OCI-LY7 (cell line): Measurements from ENCODE around the gene FBXO9. TPM values are rescaled to one million over a fixed set of nuclear protein-coding genes. Genes with fewer than 3 reads are reported as not detected.

Experiments used
- BruUV-seq: library from RNA; stranded (reverse); fragments of 400-500 nt; replicated peaks from 2 replicates; lab custom pipeline; 2021; lab: Mats Ljungman, UMichigan
- CTCF ChIA-PET: fragments of 300-600 bp; sonication (Branson Sonifier 250); formaldehyde crosslinking; loops from one replicate; lab custom pipeline; 2022; ENCODE audit warnings: antibody characterized with exemption; ENCODE audit not compliant: unreplicated experiment; lab: Charles Lee
- POLR2A ChIA-PET: fragments of 300-600 bp; sonication (Branson Sonifier 250); formaldehyde crosslinking; loops from one replicate; lab custom pipeline; 2022; ENCODE audit warnings: antibody characterized with exemption; lab: Charles Lee
- DNase-seq: peaks from one replicate; pipeline ENCODE4 v3.0.0-alpha.2; 2015; ENCODE audit warnings: low spot score
- H2AFZ ChIP-seq: fragments of 200-600 bp; sonication (generic), shearing (Covaris generic); 2 replicates; pipeline ENCODE4 v1.6.1; 2014; ENCODE audit warnings: mild to moderate bottlenecking, antibody characterized with exemption, low read length, moderate library complexity
- H3K27ac ChIP-seq: fragments of 200-600 bp; sonication (generic); 2 replicates; pipeline ENCODE4 v1.5.1; 2014; ENCODE audit warnings: mixed run types, low read depth, mild to moderate bottlenecking, moderate library complexity, low read length, inconsistent platforms; ENCODE audit not compliant: poor library complexity, severe bottlenecking
- H3K36me3 ChIP-seq: fragments of 200-600 bp; sonication (generic); 2 replicates; pipeline ENCODE4 v1.6.1; 2014; ENCODE audit warnings: mild to moderate bottlenecking, antibody characterized with exemption, low read length, moderate library complexity, mixed read lengths; ENCODE audit not compliant: insufficient read depth
- H3K4me1 ChIP-seq: fragments of 200-600 bp; sonication (generic); 2 replicates; pipeline ENCODE4 v1.5.1; 2014; ENCODE audit warnings: mild to moderate bottlenecking, low read length; ENCODE audit not compliant: insufficient read depth, poor library complexity, severe bottlenecking
- H3K4me2 ChIP-seq: fragments of 200-600 bp; sonication (generic); 2 replicates; pipeline ENCODE4 v1.6.1; 2014; ENCODE audit warnings: mild to moderate bottlenecking, low read length
- H3K4me3 ChIP-seq: fragments of 200-600 bp; sonication (generic); 2 replicates; pipeline ENCODE4 v1.5.1; 2014; ENCODE audit warnings: mild to moderate bottlenecking, low read depth, low read length; ENCODE audit not compliant: poor library complexity, severe bottlenecking
- H3K79me2 ChIP-seq: fragments of 200-600 bp; sonication (generic); 2 replicates; pipeline ENCODE4 v1.6.1; 2016; ENCODE audit warnings: low read depth, mild to moderate bottlenecking, low read length, moderate library complexity, mixed read lengths; ENCODE audit not compliant: insufficient read depth
- H3K9me2 ChIP-seq: fragments of 200-600 bp; sonication (generic); 2 replicates; pipeline ENCODE4 v1.6.1; 2016; ENCODE audit warnings: mild to moderate bottlenecking, low read length, mixed read lengths; ENCODE audit not compliant: insufficient read depth
- H3K9me3 ChIP-seq: fragments of 200-600 bp; sonication (generic); 2 replicates; pipeline ENCODE4 v1.6.1; 2014; ENCODE audit warnings: mild to moderate bottlenecking, mixed run types, low read length, mixed read lengths
- H4K20me1 ChIP-seq: fragments of 200-600 bp; sonication (generic); 2 replicates; pipeline ENCODE4 v1.6.1; 2014; ENCODE audit warnings: mild to moderate bottlenecking, antibody characterized with exemption, low read length, moderate library complexity, mixed read lengths; ENCODE audit not compliant: insufficient read depth
- EZH2phosphoT487 ChIP-seq: fragments of 200-600 bp; sonication (generic); IDR thresholded peaks from 2 replicates; pipeline ENCODE4 v1.6.1; 2018; ENCODE audit warnings: low read depth, borderline replicate concordance, mild to moderate bottlenecking, mixed run types, antibody characterized with exemption, low read length, moderate library complexity, mixed read lengths
- intact Hi-C: fragments of 100-400 bp; cut with micrococcal nuclease; formaldehyde crosslinking; loops from one replicate; pipeline ENCODE4 v1.10.0; 2022; ENCODE audit not compliant: unreplicated experiment
- total RNA-seq, 2 experiments: library from RNA; depleted of rRNA in 1 of 2; stranded (reverse); fragments of >200 nt in 1 of 2; shearing (Covaris generic) in 1 of 2; gene quantifications; 2 replicates each; pipeline ENCODE4 v1.2.3, GENCODE V29; 2014 to 2022
- TF ChIP-seq, protein P1 (sequence below): fragments of 200-600 bp; sonication (generic); conservative IDR thresholded peaks from 2 replicates; pipeline ENCODE4 v1.5.1; 2014; ENCODE audit warnings: mild to moderate bottlenecking, antibody characterized with exemption, low read length, moderate library complexity, mixed read lengths

The FBXO9 gene
- total RNA-seq, 2 experiments from 2014 or later, result 23.5 to 67.7 TPM

GRCh38 chr6:53089948-53090347, 24.7 kb downstream of the FBXO9 start:
- Histone ChIP-seq H3K9me2 (no peaks in the 10 kb centered on the region), H2AFZ (no peak overlapping the region), H3K9me3 (no peaks in the 10 kb centered on the region), H3K4me2 (no peak overlapping the region), H3K27ac (no peak overlapping the region), H3K79me2 (no peaks in the 10 kb centered on the region), H3K4me1 (no peaks in the 10 kb centered on the region), H4K20me1 (no peaks in the 10 kb centered on the region), H3K36me3 (peaks cover 75% of the 10 kb centered on the region), H3K4me3 (no peak overlapping the region)
- CTCF ChIA-PET, result no interaction called here
- no TSS peak for BruUV-seq
- no peak for DNase-seq
- POLR2A ChIA-PET, result no interaction called here
- intact Hi-C loops, result no loop called here
- TF ChIP-seq, protein P1, sequence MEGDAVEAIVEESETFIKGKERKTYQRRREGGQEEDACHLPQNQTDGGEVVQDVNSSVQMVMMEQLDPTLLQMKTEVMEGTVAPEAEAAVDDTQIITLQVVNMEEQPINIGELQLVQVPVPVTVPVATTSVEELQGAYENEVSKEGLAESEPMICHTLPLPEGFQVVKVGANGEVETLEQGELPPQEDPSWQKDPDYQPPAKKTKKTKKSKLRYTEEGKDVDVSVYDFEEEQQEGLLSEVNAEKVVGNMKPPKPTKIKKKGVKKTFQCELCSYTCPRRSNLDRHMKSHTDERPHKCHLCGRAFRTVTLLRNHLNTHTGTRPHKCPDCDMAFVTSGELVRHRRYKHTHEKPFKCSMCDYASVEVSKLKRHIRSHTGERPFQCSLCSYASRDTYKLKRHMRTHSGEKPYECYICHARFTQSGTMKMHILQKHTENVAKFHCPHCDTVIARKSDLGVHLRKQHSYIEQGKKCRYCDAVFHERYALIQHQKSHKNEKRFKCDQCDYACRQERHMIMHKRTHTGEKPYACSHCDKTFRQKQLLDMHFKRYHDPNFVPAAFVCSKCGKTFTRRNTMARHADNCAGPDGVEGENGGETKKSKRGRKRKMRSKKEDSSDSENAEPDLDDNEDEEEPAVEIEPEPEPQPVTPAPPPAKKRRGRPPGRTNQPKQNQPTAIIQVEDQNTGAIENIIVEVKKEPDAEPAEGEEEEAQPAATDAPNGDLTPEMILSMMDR, result no peak
- no peak for TF ChIP-seq EZH2phosphoT487

- no peak overlapping the region for H2AFZ ChIP-seq
- POLR2A ChIA-PET, result interaction anchor here (0.9 kb wide), 1 partner anchor 8 kb away, joined by 3 read pairs; no protein-coding TSS in a partner anchor
- H3K4me1 ChIP-seq, result no peaks in the 10 kb centered on the region
- intact Hi-C loops, result no loop called here
- no TSS peak for BruUV-seq
- H4K20me1 ChIP-seq, result no peaks in the 10 kb centered on the region
- H3K4me2 ChIP-seq, result no peak overlapping the region
- no peak for DNase-seq
- H3K9me3 ChIP-seq, result no peaks in the 10 kb centered on the region
- H3K36me3 ChIP-seq, result peaks cover 76% of the 10 kb centered on the region
- H3K9me2 ChIP-seq, result no peaks in the 10 kb centered on the region
- TF ChIP-seq, protein P1, result no peak
- TF ChIP-seq EZH2phosphoT487, result no peak
- H3K27ac ChIP-seq, result no peak overlapping the region
- no peak overlapping the region for H3K4me3 ChIP-seq
- no peaks in the 10 kb centered on the region for H3K79me2 ChIP-seq
- CTCF ChIA-PET, result no interaction called here
These were observed 25.4 kb downstream of the FBXO9 start for GRCh38 chr6:53090576-53090975.

DNA sequence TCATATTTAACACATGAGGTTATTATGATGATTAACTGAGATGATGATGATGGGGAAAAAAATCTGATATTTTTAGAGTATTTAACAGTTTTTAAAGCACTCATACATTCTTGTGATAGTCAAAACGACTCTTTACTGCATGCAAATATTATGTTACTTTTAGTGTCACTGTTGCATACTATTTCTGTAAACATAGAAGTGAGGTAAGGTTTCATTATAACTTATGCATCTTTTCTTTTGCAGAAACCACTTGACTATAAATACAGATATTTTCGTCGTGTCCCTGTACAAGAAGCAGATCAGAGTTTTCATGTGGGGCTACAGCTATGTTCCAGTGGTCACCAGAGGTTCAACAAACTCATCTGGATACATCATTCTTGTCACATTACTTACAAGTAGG, 30.1 kb downstream of the FBXO9 start:
- no peaks in the 10 kb centered on the region for H3K4me1 ChIP-seq
- no peaks in the 10 kb centered on the region for H3K9me3 ChIP-seq
- no peak overlapping the region for H3K27ac ChIP-seq
- TF ChIP-seq, protein P1, result no peak
- no peak for TF ChIP-seq EZH2phosphoT487
- ChIA-PET CTCF (interaction anchor here (0.7 kb wide), 1 partner anchor 27 kb away, joined by 3 read pairs; no protein-coding TSS in a partner anchor), POLR2A (interaction anchor here (0.7 to 1.0 kb wide), 3 partner anchors 8 to 377 kb away, joined by 3 to 4 read pairs (median 3); no protein-coding TSS in a partner anchor)
- H4K20me1 ChIP-seq, result no peaks in the 10 kb centered on the region
- no peak overlapping the region for H3K4me2 ChIP-seq
- DNase-seq, result no peak
- no peaks in the 10 kb centered on the region for H3K79me2 ChIP-seq
- intact Hi-C loops, result no loop called here
- no TSS peak for BruUV-seq
- peaks cover 83% of the 10 kb centered on the region for H3K36me3 ChIP-seq
- no peak overlapping the region for H2AFZ ChIP-seq
- no peak overlapping the region for H3K4me3 ChIP-seq
- H3K9me2 ChIP-seq, result no peaks in the 10 kb centered on the region
